ENCODE measurements around the gene DAZAP2.
"Not testable (repeated sequence)": the region's sequence is repeated elsewhere in the genome, so short reads cannot be mapped to it uniquely, and the experiment has no call there.

DNA sequence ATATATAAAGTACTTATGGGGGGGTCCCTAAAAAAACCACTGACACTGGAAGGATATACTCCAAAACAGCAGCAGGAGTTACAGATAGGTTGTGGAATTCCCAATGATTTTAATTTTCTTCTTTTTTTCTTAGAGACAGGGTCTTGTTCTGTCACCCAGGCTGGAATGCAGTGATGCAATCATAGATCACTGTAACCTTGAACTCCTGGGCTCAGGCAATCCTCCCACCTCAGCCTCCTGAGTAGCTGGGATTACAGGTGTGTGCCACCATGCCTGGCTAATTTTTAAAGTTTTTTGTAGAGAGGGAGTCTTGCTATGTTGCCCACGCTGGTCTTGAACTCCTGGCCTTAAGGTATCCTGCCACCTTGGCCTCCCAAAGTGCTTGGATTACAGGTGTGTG, 21.0 kb downstream of the DAZAP2 start:
- TF ChIP-seq, protein P1, sequence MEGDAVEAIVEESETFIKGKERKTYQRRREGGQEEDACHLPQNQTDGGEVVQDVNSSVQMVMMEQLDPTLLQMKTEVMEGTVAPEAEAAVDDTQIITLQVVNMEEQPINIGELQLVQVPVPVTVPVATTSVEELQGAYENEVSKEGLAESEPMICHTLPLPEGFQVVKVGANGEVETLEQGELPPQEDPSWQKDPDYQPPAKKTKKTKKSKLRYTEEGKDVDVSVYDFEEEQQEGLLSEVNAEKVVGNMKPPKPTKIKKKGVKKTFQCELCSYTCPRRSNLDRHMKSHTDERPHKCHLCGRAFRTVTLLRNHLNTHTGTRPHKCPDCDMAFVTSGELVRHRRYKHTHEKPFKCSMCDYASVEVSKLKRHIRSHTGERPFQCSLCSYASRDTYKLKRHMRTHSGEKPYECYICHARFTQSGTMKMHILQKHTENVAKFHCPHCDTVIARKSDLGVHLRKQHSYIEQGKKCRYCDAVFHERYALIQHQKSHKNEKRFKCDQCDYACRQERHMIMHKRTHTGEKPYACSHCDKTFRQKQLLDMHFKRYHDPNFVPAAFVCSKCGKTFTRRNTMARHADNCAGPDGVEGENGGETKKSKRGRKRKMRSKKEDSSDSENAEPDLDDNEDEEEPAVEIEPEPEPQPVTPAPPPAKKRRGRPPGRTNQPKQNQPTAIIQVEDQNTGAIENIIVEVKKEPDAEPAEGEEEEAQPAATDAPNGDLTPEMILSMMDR (conservative IDR thresholded peaks at IDR 0.05; ENCODE audit: low read depth in 2 of 2): not testable (repeated sequence)
- TF ChIP-seq, protein P2, sequence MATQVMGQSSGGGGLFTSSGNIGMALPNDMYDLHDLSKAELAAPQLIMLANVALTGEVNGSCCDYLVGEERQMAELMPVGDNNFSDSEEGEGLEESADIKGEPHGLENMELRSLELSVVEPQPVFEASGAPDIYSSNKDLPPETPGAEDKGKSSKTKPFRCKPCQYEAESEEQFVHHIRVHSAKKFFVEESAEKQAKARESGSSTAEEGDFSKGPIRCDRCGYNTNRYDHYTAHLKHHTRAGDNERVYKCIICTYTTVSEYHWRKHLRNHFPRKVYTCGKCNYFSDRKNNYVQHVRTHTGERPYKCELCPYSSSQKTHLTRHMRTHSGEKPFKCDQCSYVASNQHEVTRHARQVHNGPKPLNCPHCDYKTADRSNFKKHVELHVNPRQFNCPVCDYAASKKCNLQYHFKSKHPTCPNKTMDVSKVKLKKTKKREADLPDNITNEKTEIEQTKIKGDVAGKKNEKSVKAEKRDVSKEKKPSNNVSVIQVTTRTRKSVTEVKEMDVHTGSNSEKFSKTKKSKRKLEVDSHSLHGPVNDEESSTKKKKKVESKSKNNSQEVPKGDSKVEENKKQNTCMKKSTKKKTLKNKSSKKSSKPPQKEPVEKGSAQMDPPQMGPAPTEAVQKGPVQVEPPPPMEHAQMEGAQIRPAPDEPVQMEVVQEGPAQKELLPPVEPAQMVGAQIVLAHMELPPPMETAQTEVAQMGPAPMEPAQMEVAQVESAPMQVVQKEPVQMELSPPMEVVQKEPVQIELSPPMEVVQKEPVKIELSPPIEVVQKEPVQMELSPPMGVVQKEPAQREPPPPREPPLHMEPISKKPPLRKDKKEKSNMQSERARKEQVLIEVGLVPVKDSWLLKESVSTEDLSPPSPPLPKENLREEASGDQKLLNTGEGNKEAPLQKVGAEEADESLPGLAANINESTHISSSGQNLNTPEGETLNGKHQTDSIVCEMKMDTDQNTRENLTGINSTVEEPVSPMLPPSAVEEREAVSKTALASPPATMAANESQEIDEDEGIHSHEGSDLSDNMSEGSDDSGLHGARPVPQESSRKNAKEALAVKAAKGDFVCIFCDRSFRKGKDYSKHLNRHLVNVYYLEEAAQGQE (IDR thresholded peaks at IDR 0.05; ENCODE audit: unreplicated experiment): not testable (repeated sequence)
- TF ChIP-seq POLR2AphosphoS5 (IDR thresholded peaks at IDR 0.05; ENCODE audit: low read depth); EZH2phosphoT487 (IDR thresholded peaks at IDR 0.05; ENCODE audit: unreplicated experiment); STAT1 (IDR thresholded peaks at IDR 0.05; ENCODE audit: unreplicated experiment); EZH2 (IDR thresholded peaks at IDR 0.05; ENCODE audit: low read depth, unreplicated experiment); JUNB (IDR thresholded peaks at IDR 0.05; ENCODE audit: unreplicated experiment); CREB1 (CRISPR knock-in tag; IDR thresholded peaks at IDR 0.05; ENCODE audit: low read depth); ZNF114 (CRISPR knock-in tag; IDR thresholded peaks at IDR 0.05): not testable (repeated sequence)
- TF ChIP-seq, protein P3, sequence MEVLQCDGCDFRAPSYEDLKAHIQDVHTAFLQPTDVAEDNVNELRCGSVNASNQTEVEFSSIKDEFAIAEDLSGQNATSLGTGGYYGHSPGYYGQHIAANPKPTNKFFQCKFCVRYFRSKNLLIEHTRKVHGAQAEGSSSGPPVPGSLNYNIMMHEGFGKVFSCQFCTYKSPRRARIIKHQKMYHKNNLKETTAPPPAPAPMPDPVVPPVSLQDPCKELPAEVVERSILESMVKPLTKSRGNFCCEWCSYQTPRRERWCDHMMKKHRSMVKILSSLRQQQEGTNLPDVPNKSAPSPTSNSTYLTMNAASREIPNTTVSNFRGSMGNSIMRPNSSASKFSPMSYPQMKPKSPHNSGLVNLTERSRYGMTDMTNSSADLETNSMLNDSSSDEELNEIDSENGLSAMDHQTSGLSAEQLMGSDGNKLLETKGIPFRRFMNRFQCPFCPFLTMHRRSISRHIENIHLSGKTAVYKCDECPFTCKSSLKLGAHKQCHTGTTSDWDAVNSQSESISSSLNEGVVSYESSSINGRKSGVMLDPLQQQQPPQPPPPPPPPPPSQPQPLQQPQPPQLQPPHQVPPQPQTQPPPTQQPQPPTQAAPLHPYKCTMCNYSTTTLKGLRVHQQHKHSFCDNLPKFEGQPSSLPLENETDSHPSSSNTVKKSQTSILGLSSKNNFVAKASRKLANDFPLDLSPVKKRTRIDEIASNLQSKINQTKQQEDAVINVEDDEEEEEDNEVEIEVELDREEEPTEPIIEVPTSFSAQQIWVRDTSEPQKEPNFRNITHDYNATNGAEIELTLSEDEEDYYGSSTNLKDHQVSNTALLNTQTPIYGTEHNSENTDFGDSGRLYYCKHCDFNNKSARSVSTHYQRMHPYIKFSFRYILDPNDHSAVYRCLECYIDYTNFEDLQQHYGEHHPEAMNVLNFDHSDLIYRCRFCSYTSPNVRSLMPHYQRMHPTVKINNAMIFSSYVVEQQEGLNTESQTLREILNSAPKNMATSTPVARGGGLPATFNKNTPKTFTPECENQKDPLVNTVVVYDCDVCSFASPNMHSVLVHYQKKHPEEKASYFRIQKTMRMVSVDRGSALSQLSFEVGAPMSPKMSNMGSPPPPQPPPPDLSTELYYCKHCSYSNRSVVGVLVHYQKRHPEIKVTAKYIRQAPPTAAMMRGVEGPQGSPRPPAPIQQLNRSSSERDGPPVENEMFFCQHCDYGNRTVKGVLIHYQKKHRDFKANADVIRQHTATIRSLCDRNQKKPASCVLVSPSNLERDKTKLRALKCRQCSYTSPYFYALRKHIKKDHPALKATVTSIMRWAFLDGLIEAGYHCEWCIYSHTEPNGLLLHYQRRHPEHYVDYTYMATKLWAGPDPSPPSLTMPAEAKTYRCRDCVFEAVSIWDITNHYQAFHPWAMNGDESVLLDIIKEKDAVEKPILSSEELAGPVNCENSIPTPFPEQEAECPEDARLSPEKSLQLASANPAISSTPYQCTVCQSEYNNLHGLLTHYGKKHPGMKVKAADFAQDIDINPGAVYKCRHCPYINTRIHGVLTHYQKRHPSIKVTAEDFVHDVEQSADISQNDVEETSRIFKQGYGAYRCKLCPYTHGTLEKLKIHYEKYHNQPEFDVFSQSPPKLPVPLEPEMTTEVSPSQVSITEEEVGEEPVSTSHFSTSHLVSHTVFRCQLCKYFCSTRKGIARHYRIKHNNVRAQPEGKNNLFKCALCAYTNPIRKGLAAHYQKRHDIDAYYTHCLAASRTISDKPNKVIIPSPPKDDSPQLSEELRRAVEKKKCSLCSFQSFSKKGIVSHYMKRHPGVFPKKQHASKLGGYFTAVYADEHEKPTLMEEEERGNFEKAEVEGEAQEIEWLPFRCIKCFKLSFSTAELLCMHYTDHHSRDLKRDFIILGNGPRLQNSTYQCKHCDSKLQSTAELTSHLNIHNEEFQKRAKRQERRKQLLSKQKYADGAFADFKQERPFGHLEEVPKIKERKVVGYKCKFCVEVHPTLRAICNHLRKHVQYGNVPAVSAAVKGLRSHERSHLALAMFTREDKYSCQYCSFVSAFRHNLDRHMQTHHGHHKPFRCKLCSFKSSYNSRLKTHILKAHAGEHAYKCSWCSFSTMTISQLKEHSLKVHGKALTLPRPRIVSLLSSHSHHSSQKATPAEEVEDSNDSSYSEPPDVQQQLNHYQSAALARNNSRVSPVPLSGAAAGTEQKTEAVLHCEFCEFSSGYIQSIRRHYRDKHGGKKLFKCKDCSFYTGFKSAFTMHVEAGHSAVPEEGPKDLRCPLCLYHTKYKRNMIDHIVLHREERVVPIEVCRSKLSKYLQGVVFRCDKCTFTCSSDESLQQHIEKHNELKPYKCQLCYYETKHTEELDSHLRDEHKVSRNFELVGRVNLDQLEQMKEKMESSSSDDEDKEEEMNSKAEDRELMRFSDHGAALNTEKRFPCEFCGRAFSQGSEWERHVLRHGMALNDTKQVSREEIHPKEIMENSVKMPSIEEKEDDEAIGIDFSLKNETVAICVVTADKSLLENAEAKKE (CRISPR knock-in tag; IDR thresholded peaks at IDR 0.05): not testable (repeated sequence)
